ENCODE measurements around the gene NTM.

The NTM gene

GRCh38 chr11:131912134-131912533, 541.7 kb downstream of the NTM start:
- TF ChIP-seq CTCF (IDR thresholded peaks at IDR 0.05; ENCODE audit: extremely low read depth, missing control alignments): no peak

DNA sequence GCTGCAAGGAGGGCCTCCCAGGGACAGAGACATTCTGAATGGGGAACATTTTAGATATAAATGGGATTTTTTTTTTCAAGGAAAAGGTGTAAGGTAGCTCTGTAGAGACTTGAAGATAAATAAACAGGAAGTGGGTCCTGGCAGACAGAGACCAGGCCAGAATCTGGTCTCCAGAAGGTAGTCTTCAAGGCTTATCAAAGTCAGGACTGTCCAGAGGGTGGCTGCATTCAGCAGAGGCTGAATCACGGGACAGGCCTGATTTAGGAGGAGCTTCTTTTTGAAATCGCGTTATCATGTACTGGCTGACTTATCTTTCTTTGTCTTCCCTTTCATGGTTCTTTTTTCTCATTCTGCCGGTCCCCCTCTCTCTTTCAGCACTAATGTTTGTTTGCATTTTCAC, 542.9 kb downstream of the NTM start:
- no peak for TF ChIP-seq CTCF (IDR thresholded peaks at IDR 0.05; ENCODE audit: extremely low read depth, missing control alignments)
- DNase-seq (ENCODE audit: low spot score): no peak

More at GRCh38 chr11:131912134-131912533, 541.7 kb downstream of the NTM start:
- no peak for DNase-seq (ENCODE audit: low spot score)

GRCh38 chr11:131914361-131914774, 544.0 kb downstream of the NTM start:
- no peak for TF ChIP-seq CTCF (IDR thresholded peaks at IDR 0.05; ENCODE audit: extremely low read depth, missing control alignments)
- DNase-seq (ENCODE audit: low spot score): no peak

DNA sequence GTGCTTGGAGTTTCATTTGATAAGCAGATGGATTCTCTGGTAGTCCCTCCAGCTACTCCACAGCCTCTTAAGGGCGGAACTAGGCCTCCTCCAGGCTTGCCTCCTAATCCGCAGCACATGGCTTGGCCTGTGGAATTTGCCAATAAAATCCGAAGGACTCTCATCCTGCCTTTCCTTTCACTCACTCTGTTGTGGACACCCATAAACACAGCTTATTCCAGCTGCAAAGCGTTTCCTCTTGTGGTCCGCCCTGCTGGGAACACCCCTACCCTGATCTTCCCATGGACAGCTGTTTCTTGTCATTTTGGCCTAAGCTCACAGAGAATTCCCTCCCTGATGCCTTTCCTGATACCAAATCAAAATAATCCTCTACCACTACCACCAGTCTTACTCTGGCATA, 546.2 kb downstream of the NTM start:
- no peak for TF ChIP-seq CTCF (IDR thresholded peaks at IDR 0.05; ENCODE audit: extremely low read depth, missing control alignments)
- DNase-seq (ENCODE audit: low spot score): no peak

GRCh38 chr11:131917634-131918384, 547.4 kb downstream of the NTM start:
- DNase-seq (ENCODE audit: low spot score): no peak
- no peak for TF ChIP-seq CTCF (IDR thresholded peaks at IDR 0.05; ENCODE audit: extremely low read depth, missing control alignments)

DNA sequence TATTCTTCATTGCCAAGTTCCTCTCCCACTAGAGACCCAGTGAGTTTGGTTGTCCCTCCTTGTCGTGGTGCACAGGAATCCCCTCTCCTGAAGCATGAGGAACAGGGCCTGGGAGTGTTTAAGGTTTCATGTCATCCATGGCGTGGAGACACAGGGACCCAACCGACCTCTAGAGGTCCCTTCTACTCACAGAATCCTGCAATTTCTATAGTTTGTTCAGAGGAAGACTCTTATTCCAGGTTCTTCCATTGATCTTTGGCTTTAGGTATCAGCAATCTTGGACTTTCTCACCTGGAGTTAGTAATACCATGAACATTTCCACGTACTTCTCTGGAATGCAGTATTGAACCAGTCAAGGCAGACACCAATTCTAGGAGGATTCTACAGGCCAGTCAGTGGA, 548.2 kb downstream of the NTM start:
- no peak for TF ChIP-seq CTCF (IDR thresholded peaks at IDR 0.05; ENCODE audit: extremely low read depth, missing control alignments)
- no peak for DNase-seq (ENCODE audit: low spot score)

DNA sequence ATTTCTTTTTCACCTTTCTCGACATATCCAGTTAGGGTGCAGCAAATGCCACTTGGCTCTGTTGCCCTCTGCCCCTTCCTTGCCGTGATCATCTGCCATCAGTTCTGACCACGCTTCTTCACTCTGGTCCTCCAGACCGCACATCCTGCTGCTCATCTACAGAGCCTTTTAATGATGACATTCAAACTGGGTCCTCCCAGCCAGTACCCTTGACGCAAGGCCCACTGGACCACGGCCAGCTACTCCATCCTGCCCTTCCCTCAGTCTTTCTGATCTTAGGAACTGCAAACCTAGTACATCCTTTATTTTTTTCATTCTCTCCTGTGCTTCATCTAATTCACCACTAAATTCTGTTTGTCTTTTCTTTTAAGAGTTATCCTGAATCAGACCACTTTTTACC, 551.8 kb downstream of the NTM start:
- no peak for TF ChIP-seq CTCF (IDR thresholded peaks at IDR 0.05; ENCODE audit: extremely low read depth, missing control alignments)
- DNase-seq (ENCODE audit: low spot score): no peak
